SW 1271 (cell line): ENCODE data around the gene TBL1X.
"Not testable (repeated sequence)": the region's sequence is repeated elsewhere in the genome, so short reads cannot be mapped to it uniquely, and the experiment has no call there.

Experiments used
- DNase-seq, 2 experiments: peaks; one replicate each; lab custom pipeline; 2025; lab: John Stamatoyannopoulos, UW

The TBL1X gene

DNA sequence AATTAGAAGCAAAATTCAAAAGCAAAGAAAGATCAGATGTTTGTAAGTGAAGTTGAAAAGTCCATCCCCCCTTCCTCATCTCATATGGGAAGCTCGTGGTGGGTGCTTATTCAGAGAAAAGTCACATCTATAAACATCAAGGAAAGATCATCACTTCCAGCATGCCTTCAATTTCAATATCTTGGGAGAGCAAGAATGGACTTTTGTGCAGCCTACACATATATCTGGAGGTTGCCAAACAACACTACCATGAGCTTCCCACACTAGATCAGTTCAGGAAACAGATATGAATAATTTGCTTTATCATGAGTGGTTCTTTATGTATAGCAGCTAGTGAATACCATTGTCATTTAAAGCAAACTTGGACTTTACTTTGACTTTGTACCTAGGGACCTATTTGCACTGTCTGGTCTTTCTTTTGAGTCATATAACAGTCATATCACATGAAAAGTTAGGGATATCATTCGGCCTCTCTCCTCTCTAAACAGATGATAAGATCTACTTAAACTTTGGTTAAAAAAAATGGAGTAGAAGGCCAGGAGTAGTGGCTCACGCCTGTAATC, 5.6 kb upstream of the TBL1X start:
- DNase-seq, result no peak

DNA sequence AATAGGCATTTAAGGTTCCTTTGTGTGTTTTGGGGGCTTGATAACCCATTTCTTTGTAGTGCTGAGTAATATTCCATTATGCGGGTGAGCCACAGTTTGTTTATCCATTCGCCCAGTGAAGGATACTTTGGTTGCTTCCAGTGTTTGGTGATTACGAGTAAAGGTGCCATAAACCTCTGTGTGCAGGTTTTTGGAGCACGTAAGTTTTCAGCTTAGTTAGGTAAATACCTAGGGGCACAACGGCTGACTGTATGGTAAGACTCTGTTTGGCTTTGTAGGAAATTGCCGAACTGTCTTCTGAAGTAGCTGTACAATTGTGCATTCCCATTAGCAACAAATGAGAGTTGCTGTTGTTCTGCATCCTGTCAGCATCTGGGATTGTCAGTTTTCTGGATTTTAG, 3.8 kb upstream of the TBL1X start:
- no peak for DNase-seq

DNA sequence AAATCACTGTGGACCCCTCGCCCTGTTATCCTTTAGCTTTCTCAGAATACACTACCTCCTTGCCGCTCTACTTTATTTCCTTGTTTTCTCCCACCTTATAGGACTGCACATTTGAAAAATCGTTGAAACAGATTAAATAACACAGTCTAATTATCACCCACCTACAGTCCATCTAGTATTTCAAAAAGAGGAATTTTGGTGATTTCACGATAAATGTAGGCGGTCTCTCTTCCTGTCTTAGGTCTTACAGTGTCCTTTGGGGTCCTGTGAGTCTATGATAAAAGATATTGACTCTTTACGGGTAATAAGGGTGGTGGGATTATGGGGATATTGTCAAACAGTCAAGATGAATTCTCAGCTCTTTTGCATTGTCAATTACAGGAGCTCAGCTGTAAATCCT, 2.4 kb upstream of the TBL1X start:
- no peak for DNase-seq

DNA sequence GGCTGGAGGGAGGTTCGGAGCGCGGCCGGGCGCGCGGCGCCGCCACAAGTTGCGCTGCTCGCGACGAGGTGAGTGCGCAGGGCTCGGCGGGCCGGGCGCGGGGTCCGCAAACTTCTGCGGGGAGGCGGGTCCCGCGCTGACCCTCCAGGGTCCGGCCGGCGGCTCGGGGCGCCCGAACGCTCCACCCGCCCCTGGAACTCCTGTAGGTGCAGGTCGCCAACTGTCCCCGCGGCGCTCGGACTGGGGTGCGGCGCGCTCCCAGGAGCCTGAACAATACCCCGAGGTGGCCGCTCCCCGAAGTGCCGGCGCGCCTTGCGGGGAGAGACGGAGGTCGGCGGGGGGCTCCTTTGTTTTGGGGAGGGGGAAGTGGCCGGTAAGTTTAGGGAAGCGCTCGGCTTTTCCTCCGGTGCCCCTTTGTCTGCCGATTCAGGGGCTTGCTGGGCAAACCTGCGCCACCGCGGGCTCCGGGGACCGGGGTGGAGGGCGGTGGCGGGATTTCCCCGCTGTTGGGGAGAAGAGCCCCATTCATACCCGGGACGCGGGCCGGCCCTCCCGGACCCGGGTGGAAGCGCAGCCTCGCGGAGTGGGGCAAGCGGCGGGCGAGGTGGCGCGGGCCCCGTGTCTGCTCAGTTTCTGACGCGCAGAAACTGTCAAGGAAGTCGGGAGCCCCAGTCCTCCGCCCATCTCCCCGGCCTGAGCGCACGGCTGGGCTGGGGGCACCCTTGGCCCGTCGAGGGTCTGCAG, 694 bp downstream of the TBL1X start:
- no peak for DNase-seq

DNA sequence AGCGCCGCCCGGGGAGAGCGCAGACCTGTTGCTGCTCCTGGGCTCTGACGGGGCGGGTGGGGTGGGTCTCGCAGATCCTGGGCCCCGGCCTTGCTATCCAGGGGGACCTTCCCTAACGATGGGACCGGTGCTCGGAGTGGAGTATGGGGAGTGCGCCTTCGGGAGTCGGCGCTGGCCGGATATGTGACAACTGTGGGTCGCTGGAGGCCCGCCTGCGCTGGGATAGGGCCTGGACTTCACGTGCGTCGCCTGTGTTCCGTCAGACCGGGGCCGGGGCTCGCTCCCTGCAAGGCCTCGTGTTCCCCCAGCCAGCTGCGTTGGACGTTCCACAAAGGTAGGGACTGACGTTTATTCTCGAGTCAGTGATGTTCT, 1.3 kb downstream of the TBL1X start:
- DNase-seq, result no peak

DNA sequence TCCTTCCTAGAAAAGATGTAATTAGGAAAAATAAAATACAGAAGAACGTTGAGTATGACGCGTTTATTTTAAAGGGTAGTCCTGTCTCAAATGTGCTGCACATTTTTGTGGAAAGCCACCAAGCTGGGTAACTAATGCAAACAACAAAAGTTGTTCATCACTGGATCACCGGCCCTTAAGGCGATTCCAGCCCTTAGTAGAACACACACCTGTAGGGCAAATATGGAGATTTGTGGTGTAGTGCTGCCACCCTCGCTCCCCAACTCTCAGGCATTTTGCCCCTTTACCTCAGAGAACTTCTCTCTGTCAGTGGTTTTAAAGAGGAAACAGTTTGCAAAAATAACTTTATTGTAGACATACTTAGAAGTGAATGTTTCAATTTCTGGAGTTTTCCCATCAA, 1.9 kb downstream of the TBL1X start:
- DNase-seq, result no peak

DNA sequence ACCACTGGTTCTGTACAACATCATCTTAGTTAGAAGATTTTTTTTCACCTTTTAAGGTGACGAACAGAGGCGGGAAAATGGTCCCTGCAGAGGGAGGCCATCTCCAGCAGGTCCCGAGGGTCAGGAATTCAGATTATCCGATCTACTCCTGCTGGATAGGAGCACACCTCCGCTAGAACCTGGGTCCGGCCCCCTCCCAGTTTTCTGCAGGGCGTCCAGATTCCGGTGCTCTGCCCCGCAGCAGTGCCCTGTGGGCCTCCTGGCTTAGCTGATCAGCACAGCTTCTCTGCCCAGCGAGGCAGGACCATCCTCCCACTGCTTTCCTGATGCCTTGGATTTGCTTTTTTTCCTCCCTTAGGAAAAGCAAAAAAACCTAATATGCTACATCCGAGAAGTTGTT, 2.3 kb downstream of the TBL1X start:
- no peak for DNase-seq

DNA sequence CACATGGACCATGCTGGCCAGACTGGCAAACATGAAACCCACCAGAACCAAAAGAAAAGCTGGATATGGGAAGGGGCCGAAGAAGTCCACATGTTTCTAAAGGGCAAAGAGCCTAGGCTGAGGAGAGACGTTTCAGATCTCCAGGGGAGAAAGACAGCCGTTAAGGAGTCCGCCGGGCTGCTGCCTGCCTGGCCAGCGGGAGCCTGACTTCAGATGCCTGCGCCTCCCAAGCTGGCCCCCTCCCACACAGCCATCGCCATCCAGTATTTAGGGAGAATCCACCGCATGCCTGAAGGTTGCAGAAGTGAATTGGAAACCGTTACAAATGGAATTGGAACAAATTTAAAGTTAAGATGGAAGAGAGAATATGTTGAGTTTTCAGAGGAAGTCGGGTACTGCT, 2.9 kb downstream of the TBL1X start:
- DNase-seq, result no peak

DNA sequence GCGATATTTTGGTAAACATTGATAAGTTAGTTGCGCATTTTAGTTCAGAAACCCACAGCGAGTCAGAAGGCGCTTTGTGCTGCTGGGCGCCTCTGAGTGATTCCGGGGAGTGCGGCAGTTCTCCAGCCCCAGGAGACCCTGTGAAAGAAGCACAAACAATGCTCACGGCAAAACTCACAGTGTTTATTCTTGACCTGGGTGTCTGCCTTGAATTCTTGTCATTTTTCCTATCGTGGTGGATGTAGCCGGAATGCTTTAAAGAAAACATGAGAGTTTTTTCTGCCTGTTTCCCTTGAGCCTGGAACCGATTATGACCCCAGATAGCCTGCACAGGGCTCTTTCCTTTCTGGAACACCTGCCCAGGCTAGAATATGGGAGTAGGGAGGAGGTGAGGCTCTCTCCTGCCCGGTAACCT, 6.7 kb downstream of the TBL1X start:
- DNase-seq, result no peak

DNA sequence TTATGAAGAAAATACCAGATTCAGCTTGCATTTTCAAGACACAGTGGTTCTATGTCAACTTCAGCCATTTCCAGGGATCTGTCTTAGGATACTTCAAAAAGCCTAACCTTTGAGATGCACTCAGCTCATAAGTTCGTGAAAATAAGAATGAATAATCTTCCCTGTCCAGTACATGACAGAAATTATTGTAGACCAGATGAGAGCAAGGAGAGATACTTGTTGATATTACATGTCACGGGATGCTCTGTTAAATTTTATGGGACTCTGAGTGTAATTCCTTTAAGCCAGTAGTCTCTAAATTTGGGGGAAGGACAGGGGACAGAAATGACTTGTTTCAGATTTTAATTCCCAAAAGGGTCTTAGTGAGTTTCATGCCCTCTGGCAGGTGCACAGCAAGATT, 8.8 kb downstream of the TBL1X start:
- DNase-seq, result no peak

DNA sequence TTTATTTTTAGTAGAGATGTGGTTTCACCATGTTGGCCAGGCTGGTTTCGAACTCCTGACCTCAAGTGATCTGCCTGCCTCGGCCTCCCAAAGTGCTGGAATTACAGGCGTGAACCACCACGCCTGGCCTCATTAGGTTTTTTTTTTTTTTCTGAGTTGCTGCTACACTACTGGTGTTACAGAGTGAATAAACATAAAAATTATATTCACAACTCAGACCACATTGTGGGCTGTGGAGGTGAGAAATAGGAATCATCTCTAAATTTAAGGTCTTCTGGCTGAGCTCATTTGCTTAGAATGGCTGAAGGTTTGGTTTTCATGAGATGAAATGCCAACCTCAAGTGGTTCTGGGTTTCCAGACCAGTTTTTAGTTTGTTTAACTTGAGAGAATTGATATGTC, 10.6 kb downstream of the TBL1X start:
- DNase-seq, result not testable (repeated sequence)

DNA sequence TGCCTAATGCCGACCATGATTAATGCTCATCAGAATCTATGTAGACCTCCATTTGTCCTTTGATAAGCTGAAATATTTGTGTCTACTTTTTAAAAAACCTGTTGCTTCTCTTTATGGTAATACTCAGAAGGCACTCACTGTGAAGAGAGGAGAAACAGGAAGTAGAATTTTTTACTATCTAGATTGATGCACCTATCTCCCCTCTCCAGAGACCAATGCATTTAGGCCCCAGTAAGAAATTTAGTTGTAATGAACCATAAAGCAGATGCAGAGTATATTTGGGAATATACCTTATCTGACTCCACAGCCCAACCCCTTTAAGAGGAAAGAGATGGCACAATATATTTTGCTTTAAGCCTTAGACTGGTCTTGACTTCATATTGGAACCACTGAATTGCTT, 11.1 kb downstream of the TBL1X start:
- DNase-seq, result no peak

DNA sequence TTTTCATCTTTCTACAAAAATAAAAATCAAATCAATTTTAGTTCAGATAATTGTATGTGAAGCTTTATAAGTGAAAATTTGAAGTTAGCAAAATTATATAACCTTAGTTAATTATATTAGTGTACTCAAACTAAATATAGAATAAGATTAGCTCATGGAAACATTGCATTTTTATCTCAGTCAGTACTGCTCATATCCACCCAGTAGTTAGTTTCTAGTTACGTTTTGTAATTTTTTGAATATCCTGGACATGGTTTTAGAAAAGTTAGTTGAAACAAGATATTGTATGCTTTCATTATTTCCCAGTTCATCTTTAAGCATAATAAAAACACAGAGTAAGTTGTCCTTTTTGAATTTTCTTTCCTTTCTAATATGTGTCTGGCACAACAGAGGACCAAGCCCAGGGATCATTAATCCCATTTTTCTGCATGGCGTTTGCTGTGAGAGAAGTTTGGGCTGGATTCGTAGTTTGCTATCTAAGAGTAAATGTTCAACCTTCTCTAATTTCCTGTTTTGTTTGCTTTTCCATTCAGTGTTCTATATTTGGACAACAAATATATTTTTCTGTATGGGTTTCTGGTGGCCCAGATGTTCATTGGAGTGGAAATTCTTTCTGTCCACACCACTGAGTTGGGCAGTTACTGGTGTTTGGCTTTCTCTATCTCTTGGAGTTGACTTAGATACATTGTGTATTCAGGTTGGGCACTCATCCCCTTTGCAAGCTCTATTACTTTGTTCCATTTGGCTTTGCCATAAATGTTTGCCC, 12.1 kb downstream of the TBL1X start:
- DNase-seq, result no peak

DNA sequence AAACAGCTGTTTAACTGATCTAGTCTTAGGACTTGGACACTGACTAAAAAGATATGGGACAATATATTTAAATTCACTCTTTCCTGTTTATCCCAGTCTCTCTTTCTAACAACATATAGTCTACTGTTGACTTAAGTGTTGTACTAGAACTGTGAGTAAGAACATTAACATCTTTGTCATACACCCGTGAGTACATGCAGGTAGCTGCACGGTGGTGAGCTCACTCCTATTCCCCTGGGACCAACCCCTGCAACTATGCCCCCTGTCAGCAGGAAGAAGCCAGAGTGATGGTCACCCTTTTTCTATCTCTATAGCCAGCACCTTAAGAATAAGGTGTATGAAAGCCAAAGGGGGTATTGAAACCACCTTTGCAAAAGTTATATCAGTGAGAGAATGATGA, 17.6 kb downstream of the TBL1X start:
- no peak for DNase-seq

DNA sequence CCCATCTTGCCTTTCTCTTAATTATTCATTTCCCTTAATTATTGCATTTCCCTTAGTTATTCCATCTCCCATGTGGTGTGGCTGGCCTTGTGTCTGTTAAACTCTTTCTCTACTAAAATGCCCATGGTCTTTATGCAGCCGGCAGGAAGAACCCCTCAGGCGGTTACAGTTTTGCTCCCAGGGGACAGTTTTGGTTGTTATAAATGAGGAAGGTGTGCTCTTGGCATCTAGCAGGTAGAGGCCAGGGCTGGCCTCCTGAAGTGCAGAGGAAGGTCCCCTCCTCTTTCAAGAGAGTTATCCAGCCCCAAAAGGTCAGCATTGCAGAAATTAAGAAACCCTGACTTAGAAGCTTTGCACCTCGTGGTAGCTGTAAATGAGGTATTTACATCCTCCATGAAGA, 18.0 kb downstream of the TBL1X start:
- no peak for DNase-seq

DNA sequence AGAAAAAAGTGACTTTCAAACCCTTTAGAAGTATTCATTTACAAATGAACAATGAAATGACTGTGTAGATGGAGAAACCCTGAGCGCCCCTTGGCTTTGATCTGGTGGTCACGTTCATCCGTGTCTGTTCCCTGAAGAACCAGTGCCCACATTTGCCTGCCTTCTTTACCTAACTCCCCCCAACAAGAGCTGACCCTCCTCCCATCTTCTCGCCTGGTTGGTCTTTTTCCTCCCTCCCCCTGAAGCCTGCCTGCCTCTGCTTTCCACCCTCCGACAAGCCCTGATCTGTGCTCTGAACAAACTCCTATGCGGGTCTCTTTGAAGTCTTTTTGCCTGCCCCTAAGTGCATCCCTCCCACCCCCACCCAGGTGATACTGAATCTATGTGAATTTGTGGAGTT, 18.5 kb downstream of the TBL1X start:
- no peak for DNase-seq

DNA sequence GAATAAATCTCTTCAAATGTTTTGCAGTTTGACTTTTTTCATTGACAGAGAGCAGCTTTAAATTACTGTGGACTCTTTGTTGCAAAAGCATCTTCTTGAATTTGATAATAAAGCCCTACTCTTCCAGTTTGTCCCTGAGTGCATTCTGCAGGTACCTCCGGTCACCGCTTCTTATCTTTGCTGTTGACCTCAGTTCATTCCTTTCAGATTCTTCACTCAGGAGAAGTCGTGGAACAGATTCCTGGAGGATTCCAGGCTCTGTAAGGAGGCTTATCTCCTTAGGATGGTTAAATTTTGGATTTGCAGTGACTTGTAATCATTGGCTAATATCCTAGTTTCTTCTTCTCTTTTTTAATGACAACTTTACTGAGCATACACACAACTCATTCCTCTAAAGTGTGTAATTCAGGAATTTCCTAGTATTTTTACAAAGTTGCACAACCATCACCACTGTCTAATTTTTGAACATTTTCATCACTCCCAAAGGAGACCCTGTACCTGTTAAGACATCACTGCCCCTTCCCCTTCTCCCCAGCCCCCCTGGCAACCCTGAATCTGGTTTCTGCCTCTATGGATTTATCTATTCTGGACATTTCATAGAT, 22.0 kb downstream of the TBL1X start:
- no peak for DNase-seq

DNA sequence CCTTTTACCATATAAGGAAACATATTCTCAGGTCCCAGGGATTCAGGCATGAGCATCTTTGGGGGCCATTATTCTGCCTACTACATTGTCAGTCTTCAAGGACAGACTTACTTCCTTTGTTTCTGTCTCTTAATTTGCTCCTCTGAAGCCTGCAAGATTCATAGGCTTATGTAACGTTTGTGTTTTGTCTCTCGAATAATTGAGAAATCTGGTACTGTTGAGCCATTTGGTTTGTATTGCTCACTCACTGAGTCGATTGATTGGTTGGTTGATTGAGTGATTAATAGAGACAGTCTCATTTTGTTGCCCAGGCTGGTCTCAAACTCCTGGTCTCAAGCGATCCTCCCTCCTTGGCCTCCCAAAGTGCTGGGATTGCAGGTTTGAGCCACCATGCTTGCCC, 23.7 kb downstream of the TBL1X start:
- DNase-seq, result no peak

DNA sequence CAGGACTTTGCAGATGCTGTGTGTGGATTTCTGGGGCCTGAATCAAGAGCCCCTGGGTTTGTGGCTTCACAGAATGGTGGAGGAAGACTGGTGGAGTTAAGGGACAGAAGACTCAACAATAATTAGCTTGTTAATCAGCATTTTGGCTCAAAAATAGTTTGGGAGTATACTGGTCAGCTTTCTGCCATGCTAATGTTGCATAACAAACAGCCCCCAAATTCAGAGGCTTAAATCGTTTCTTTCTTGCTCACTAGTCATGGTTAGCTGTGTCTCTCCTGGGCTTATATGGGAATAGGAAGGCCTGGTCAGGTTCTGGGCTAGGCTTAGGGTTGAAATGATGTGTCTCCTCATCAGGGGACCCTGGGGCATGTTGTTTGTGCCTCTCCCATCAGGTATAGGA, 24.4 kb downstream of the TBL1X start:
- DNase-seq, result no peak

DNA sequence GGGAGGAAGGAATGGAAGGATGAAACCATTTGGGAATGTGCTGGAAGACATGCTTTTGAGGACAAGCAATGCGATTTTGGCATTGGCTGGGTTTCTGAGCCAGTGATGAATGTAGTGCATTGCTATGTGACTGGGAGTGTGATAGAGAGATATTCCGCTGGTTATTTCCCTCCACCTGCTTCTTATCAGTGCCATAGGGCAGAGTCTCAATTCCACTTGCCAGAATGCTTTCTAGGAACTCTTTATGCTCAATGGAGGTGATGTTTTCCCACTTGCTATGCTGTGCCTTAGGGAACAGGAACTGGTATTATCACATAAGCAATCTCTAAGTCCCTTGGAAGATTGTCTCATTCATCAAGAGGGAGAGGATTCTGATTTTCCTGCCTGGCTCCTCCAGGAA, 28.0 kb downstream of the TBL1X start:
- no peak for DNase-seq

DNA sequence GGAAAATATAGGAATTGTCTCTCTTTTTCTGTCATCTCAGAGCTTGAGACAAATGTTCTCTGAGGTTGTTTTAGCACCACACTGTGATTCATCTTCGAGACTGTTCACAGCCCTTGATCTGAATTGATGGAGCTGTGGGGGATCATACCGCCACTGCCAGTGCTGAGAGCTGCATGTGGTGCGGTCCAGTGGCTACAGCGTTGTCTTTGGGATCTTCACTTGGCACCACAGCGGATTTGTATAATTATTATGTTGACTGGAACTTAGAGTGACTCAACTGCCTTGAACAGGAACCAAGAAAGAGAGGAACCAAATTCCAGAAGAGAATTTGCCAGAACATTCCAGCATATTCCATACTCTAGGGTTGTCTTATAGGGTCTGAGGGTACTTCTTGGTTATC, 29.1 kb downstream of the TBL1X start:
- DNase-seq, result no peak

DNA sequence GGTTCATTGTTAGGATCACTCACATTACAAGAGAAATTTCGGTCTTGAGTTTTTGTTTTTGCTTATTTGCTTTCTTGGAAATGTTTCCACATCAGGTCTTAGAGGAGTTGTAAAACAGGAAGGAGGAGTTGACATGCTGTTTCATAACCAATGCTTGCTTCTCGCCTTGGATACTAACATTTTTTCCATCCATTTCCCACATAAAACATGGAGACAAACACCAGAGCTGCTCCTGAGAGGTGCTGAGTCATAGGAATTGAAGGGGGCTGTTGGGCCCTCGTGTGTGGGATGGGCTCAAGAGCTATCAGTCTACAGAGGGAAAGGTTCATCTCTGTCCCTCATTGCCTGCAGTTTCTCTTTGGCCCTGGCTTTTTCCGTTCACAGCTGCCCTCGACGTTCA, 29.9 kb downstream of the TBL1X start:
- no peak for DNase-seq

DNA sequence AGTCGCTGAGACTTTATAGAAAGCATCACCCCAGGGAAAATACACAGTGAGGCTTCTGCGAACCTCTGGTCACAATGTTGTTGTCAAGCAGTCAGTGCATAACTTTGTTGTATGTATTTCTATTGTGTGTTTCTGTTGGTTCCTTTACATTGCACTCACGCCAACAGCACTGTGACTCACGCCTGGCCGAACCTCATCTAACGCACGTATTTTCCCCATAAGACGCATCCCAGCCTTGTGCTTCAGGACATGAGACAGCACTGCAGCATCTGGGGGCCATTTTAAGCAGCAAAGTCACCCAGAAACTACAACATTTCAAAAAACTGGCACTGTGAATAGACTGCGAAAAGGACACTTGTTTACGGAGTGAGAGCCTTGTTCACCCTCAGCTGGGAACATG, 30.6 kb downstream of the TBL1X start:
- no peak for DNase-seq
